GM18511 (cell line): ENCODE measurements around the gene ASB2.
A peak's percentile ranks its signal among the peaks of the same experiment; 100 is the strongest.

Experiments
- ATAC-seq: cut with Tn5 transposase; IDR thresholded peaks from one replicate; pipeline ENCODE4 v1.9.1; 2021; ENCODE audit warnings: mild to moderate bottlenecking, moderate library complexity; ENCODE audit not compliant: unreplicated experiment

Gene ASB2

GRCh38 chr14:94001016-94001415 is 24.6 kb upstream of the ASB2 start:
- ATAC-seq = no peak

- no peak for ATAC-seq
These were observed 23.9 kb upstream of the ASB2 start for GRCh38 chr14:94000267-94000666.

GRCh38 chr14:93999573-93999972 is 23.2 kb upstream of the ASB2 start:
- ATAC-seq = no peak

- ATAC-seq = no peak
These were observed 22.6 kb upstream of the ASB2 start for GRCh38 chr14:93998871-93999403.

- no peak for ATAC-seq
These were observed 21.8 kb upstream of the ASB2 start for GRCh38 chr14:93997916-93998870.

- ATAC-seq = no peak
These were observed 20.7 kb upstream of the ASB2 start, which contains the start of gene CCDC197 for GRCh38 chr14:93997082-93997481. Gene CCDC197, plus strand, starts transcription at chr14:93997301. Its CDS starts 831 bp downstream, at chr14:93998132.

- ATAC-seq = no peak
These were observed 19.8 kb upstream of the ASB2 start for GRCh38 chr14:93996130-93996695.

GRCh38 chr14:93994919-93995682 is 18.7 kb upstream of the ASB2 start:
- no peak for ATAC-seq

GRCh38 chr14:93993382-93993781 is 17.0 kb upstream of the ASB2 start:
- no peak for ATAC-seq

GRCh38 chr14:93991649-93992048 is 15.3 kb upstream of the ASB2 start:
- ATAC-seq = no peak

GRCh38 chr14:93991212-93991611 is 14.8 kb upstream of the ASB2 start:
- no peak for ATAC-seq

- ATAC-seq = peak; percentile 65
These were observed 13.6 kb upstream of the ASB2 start for GRCh38 chr14:93989939-93990338.

- no peak for ATAC-seq
These were observed 11.6 kb upstream of the ASB2 start for GRCh38 chr14:93987815-93988476.

GRCh38 chr14:93987376-93987775 is 11.0 kb upstream of the ASB2 start:
- no peak for ATAC-seq

GRCh38 chr14:93986955-93987354 is 10.6 kb upstream of the ASB2 start:
- no peak for ATAC-seq

- no peak for ATAC-seq
These were observed 8.6 kb upstream of the ASB2 start for GRCh38 chr14:93984987-93985410.

GRCh38 chr14:93984070-93984469 is 7.7 kb upstream of the ASB2 start:
- ATAC-seq = no peak

- ATAC-seq = no peak
These were observed 6.0 kb upstream of the ASB2 start for GRCh38 chr14:93982230-93983007.

- ATAC-seq = no peak
These were observed 5.2 kb upstream of the ASB2 start for GRCh38 chr14:93981316-93982229.
